Coronary artery (tissue), 2 donors: ENCODE results near the gene CKLF.

Experiments
- DNase-seq: peaks from one replicate; pipeline ENCODE4 v3.0.0-alpha.2; 2017; ENCODE audit warnings: low spot score
- H3K27ac ChIP-seq, 2 donors: fragments of 200-600 bp; sonication (generic); one replicate each; pipeline ENCODE4 v1.5.1; 2016 to 2019
- H3K4me3 ChIP-seq: fragments of 200-600 bp; sonication (generic); 2 replicates; pipeline ENCODE4 v1.5.1; 2016; ENCODE audit warnings: mild to moderate bottlenecking, moderate library complexity
- TF ChIP-seq, protein P1 (sequence below): fragments of 200-600 bp; sonication (generic); IDR thresholded peaks from one replicate; pipeline ENCODE4 v1.5.1; 2019; ENCODE audit warnings: antibody characterized with exemption

Gene CKLF

DNA sequence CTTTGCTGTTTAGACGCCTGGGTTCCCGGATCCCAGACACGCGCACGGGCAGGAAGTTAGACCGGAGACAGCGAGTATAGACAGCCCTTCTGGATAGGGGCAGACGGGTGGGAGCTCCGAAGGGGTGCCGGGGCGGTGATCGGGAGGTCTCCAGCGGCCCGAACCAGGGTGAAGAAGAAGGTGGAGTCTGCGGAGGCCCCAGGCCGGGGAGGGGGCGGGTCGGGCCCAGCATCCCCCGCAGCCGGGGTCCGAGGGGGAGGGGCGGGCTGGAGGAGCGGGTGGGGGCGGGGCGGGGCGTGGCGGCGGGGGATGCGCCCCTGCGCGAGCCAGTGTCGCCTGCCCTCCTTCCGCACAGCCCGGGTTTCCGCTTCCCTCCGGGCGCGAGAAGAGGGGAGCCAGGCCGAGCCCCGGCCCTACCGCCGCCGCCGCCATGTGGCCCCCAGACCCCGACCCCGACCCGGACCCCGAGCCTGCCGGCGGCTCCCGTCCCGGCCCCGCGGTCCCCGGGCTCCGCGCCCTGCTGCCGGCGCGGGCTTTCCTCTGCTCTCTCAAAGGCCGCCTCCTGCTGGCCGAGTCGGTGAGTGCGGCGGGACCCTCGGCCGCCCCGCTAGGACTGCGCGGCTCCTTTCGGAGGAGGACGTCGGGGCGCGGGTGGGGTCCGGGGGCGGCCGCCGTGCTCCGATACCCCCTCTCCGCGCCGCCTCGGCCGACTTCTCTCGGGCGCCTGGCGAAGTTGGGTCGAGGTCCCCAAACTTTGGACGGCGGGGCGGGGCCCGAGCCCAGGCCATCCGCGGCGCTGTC is 52.2 kb downstream of the CKLF start, which contains the start of gene CMTM3:
Gene CMTM3 (plus strand): TSS at position 329 of the 801 bp plus-strand sequence. CDS start 102 bp downstream, at position 431.
- TF ChIP-seq, protein P1, sequence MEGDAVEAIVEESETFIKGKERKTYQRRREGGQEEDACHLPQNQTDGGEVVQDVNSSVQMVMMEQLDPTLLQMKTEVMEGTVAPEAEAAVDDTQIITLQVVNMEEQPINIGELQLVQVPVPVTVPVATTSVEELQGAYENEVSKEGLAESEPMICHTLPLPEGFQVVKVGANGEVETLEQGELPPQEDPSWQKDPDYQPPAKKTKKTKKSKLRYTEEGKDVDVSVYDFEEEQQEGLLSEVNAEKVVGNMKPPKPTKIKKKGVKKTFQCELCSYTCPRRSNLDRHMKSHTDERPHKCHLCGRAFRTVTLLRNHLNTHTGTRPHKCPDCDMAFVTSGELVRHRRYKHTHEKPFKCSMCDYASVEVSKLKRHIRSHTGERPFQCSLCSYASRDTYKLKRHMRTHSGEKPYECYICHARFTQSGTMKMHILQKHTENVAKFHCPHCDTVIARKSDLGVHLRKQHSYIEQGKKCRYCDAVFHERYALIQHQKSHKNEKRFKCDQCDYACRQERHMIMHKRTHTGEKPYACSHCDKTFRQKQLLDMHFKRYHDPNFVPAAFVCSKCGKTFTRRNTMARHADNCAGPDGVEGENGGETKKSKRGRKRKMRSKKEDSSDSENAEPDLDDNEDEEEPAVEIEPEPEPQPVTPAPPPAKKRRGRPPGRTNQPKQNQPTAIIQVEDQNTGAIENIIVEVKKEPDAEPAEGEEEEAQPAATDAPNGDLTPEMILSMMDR = peak; percentile 77
- H3K27ac ChIP-seq = peak within 1 kb of the TSS; percentile 88 to 92
- peak within 1 kb of the TSS; percentile 87 for H3K4me3 ChIP-seq
- DNase-seq = no peak

DNA sequence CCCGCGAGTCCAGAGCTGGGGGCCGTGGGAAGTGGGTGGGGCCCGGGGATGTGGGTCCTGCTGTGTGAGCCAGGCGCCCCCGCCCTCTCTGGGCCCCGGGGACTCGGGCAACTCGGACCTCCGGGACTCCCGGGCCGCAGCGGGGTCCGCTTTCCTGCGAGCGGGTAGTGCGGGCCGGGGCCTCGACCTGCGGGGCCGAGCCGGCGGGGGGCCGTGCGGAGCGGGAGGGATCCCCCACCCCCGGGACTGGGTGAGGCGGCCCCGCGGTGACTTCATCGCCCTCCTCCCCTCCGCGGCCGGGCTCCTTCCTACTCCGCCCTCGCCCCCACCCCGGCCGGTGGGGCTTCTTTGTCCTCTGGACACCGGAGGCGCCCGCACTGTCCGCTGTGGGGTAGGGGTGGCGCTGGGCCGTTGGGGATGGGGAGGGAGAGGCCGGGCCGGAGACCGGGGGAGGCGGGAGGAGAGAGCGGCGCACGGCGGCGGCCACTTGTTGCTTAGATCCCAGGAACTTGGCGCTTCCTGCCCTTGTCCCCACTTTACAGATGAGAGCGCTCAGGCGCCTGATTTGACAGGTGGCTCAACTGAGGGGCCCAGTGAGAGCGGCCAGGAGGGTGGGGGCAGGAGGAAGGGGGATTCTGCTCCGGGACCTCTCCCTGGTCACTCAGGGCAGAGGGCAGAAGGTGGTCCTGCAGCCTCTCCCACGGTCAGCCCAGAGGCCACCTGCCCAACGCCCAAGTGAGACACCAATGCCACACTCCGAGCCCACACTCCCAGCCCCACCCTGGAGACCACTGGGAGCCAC is 53.0 kb downstream of the CKLF start:
- TF ChIP-seq, protein P1 = no peak
- peak overlapping the region; percentile 87 for H3K4me3 ChIP-seq
- peak overlapping the region; percentile 88 to 92 for H3K27ac ChIP-seq
- no peak for DNase-seq

DNA sequence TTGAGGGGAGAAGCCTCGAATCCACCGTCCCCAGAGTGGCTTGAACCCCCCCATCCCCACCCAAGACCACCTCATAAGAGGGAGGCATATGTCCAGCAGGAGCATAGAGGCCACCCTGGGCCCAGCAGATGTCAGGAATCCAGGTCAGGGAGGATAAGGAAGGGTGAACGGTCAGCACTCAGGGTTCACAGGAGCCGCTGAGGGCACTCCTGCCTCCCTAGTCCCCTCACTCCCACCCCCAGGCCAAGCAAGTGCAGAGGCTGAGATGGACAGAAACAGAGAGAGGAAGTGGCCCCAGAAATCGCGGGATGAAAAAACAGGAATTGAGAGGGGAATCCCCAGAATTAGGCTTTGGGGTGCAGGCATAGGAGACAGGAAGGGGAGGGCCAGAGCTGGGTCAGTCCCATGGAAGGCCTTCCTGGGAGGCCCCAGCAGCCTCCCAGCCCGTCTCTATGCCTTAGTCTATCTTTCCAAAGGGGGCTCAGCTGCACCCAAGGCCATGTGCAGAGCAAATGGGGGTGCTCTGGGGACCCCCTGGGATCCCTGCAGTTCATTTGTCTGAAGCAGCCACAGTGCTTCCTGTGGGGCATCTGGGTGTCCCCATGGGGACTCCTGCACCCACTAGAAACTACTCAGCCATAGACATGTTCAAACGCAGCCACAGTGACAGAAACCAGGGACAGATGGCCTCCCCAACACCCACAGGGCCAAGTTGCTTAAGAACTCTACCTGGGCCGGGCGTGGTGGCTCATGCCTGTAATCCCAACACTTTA is 53.8 kb downstream of the CKLF start:
- no peak for DNase-seq
- Histone ChIP-seq H3K27ac (peak overlapping the region; percentile 88 to 92), H3K4me3 (peak overlapping the region; percentile 87)

DNA sequence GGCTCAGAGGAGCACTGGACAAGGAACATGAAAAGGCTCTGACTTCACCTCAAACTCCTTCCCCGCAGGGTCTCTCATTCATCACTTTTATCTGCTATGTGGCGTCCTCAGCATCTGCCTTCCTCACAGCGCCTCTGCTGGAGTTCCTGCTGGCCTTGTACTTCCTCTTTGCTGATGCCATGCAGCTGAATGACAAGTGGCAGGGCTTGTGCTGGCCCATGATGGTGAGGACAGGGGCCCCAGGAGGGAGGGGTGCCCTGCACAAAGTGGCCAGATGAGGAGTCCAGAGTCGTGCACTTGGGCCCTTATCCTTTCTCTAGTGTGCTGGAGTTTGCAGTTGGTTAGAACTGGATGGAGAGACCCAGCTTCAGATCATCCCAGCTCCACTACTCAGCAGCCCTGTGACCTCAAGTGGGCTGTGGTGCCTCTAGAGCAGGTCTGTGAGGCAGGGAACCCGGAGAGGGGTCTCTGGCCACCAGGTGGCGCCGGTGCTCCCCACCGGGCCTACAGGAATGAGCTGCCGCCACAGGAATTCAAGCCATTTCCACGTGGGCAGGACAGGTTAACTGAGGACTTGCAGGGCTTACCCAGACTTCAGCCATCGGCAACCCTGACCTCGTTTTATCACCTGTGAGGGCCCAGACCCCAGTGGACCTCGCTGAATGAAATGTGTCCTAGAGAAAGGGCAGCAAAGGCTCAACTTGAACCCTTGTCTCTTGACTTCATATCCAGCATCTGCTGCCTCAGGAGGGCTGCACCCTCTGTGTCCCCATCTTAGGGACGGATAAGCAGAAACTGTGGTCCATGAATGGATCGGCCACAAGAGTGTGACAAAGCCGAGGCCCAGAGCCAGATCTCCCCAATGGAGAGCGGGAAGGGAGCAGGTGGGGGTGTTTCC is 56.1 kb downstream of the CKLF start:
- no peak overlapping the region for H3K4me3 ChIP-seq
- peak overlapping the region in 1 of 2 donors; percentile 52 for H3K27ac ChIP-seq

More for the DNA sequence above, 53.8 kb downstream of the CKLF start:
- TF ChIP-seq, protein P1 = no peak

DNA sequence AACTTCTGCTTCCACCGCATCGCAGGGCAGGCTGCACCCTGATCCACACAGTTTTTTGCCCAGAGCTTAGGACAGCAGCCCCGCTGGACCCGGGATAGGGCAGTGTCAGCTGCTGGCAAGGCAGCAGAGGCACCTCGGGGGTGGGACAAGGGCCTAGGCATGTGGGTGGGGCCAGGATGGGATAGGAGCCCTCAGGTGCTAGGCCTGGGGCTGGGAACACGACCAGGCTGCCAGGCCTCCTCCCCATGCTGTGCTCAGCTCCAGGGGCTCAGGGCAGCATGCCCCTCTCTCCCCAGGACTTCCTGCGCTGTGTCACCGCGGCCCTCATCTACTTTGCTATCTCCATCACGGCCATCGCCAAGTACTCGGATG is 56.7 kb downstream of the CKLF start:
- no peak for DNase-seq
- Histone ChIP-seq H3K27ac (peak overlapping the region in 1 of 2 donors; percentile 52), H3K4me3 (no peak overlapping the region)
- TF ChIP-seq, protein P1 = no peak

More for the DNA sequence above, 56.1 kb downstream of the CKLF start:
- TF ChIP-seq, protein P1 = peak; percentile 80
- peak; percentile 88 for DNase-seq
